Measurements from ENCODE around the gene LATS1. TPM values are rescaled to one million over a fixed set of nuclear protein-coding genes. Genes with fewer than 3 reads are reported as not detected.

The LATS1 gene
- total and polyA plus RNA-seq, 2 of the 8 experiments (the other 6 are each of a cell fraction or from before 2014, with no cell fraction given), result 8.9 to 21.7 TPM

DNA sequence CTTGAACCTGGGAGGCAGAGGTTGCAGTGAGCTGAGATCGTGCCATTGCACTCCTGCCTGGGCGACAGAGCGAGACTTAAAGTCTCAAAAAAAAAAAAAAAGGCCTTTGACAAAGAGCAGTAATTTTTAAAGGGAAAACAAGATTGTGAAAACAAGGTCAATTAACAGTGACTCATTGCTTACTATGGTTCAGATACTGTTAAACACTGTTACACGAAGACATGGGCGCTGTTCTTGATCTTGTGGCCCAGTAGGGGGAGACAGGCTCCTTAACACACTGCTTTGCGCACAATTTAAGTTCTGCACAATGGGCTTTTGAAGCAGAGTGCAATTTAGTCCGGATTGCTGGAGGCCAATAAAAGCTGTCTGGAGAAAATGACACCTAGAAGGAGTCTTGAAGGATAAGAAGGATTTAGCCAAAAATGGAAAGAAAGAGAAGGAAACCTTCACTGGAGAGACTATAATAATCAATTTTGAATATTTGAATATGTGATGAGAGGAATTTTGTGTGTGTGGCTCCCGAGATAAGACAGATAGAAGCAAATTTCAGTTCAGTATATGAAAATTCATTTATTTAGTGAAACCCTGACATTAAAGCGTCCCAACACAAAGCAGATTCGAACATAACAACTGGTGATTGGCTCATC is 6.0 kb upstream of the LATS1 start:
- 88% methylated on average over 10 of the region's 10 CpGs; no CpG with 5 or more reads in 1 of the 2 experiments for WGBS, 2 experiments (ENCODE audit: extremely low coverage in 1 of 2, insufficient coverage in 1 of 2, insufficient read length in 1 of 2, insufficient replicate concordance in 2 of 2, low coverage in 1 of 2, low lambda C conversion rate in 2 of 2, missing lambda C conversion rate in 1 of 2)
- no peak overlapping the region for H4K91ac ChIP-seq (replicated peaks; ENCODE audit: insufficient read length, low read length)
- peak; percentile 58 for FAIRE-seq

More for the DNA sequence above, 6.0 kb upstream of the LATS1 start:
- peaks cover 5 to 25% (median 18%) of the 10 kb centered on the region in 4 experiments for H3K36me3 ChIP-seq (ENCODE audit: control insufficient read depth in 2 of 4, insufficient read depth in 4 of 4, low read length in 3 of 4)
- H2AK5ac ChIP-seq (ENCODE audit: low read depth, low read length), result no peak overlapping the region
- no peak overlapping the region for H3K56ac ChIP-seq (replicated peaks; ENCODE audit: insufficient read length, low read depth, low read length)
- H3K9ac ChIP-seq (replicated peaks in 1 of 4; ENCODE audit: extremely low read depth in 1 of 4, low read depth in 3 of 4, low read length in 3 of 4), result no peak overlapping the region
- no peaks in the 10 kb centered on the region for H3K79me1 ChIP-seq (ENCODE audit: low read depth, low read length)
- H2BK15ac ChIP-seq (ENCODE audit: low read length), result no peak overlapping the region
- no peaks in the 10 kb centered on the region for H4K20me1 ChIP-seq (replicated peaks in 1 of 2; ENCODE audit: control insufficient read depth in 1 of 2, insufficient read depth in 2 of 2, low read length in 2 of 2)
- no peak overlapping the region for H2BK20ac ChIP-seq (ENCODE audit: low read length)
- no peak overlapping the region for H3K27ac ChIP-seq (ENCODE audit: low read depth, low read length)
- no peak overlapping the region for H2BK12ac ChIP-seq (ENCODE audit: low read depth, low read length)
- no peak for DNase-seq (ENCODE audit: low read depth in 1 of 2, low spot score in 2 of 2)
- no peak overlapping the region for H4K8ac ChIP-seq (ENCODE audit: extremely low read depth, insufficient read depth, low read length)
- H3K4ac ChIP-seq (replicated peaks; ENCODE audit: insufficient read length, low read depth, low read length), result no peak overlapping the region
- H3K4me2 ChIP-seq (ENCODE audit: insufficient read depth in 1 of 2, low read depth in 2 of 2, low read length in 2 of 2), result no peak overlapping the region
- TF ChIP-seq BACH1 (IDR thresholded peaks at IDR 0.05; ENCODE audit: low read length) (no peak), RAD21 (IDR thresholded peaks at IDR 0.05 in 1 of 2, conservative IDR thresholded peaks at IDR 0.05 in 1 of 2; ENCODE audit: low read depth in 2 of 2, low read length in 2 of 2) (peak; percentile 46 to 57), SIX5 (IDR thresholded peaks at IDR 0.05; ENCODE audit: low read depth, low read length) (no peak)
- TF ChIP-seq, protein P1, sequence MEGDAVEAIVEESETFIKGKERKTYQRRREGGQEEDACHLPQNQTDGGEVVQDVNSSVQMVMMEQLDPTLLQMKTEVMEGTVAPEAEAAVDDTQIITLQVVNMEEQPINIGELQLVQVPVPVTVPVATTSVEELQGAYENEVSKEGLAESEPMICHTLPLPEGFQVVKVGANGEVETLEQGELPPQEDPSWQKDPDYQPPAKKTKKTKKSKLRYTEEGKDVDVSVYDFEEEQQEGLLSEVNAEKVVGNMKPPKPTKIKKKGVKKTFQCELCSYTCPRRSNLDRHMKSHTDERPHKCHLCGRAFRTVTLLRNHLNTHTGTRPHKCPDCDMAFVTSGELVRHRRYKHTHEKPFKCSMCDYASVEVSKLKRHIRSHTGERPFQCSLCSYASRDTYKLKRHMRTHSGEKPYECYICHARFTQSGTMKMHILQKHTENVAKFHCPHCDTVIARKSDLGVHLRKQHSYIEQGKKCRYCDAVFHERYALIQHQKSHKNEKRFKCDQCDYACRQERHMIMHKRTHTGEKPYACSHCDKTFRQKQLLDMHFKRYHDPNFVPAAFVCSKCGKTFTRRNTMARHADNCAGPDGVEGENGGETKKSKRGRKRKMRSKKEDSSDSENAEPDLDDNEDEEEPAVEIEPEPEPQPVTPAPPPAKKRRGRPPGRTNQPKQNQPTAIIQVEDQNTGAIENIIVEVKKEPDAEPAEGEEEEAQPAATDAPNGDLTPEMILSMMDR (IDR thresholded peaks at IDR 0.05; ENCODE audit: control extremely low read depth in 1 of 3, insufficient read depth in 1 of 3, low read depth in 1 of 3, low read length in 3 of 3), result peak; percentile 50 to 75 (median 55)
- no peak overlapping the region for H4K5ac ChIP-seq (ENCODE audit: insufficient read length, low read depth, low read length)
- H3K14ac ChIP-seq (ENCODE audit: insufficient read length), result no peak overlapping the region
- no peak overlapping the region for H2AFZ ChIP-seq (ENCODE audit: low read length)
- no peak overlapping the region for H3K18ac ChIP-seq (ENCODE audit: extremely low read depth, low read length)
- H3K27me3 ChIP-seq (replicated peaks in 1 of 4; ENCODE audit: control insufficient read depth in 3 of 4, extremely low read depth in 1 of 4, insufficient read depth in 3 of 4, low read length in 3 of 4), result no peaks in the 10 kb centered on the region
- no peak overlapping the region for H3K23ac ChIP-seq (ENCODE audit: insufficient read length)
- POLR2A ChIA-PET (ENCODE audit: partially characterized antibody), result interaction anchor here (0.7 kb wide), 1 partner anchor 700 kb away, joined by 4 read pairs; no protein-coding TSS in a partner anchor
- H2BK5ac ChIP-seq (ENCODE audit: low read depth, low read length), result no peak overlapping the region
- no peaks in the 10 kb centered on the region for H3K4me1 ChIP-seq (replicated peaks in 1 of 4; ENCODE audit: control insufficient read depth in 3 of 4, insufficient read depth in 4 of 4, low read length in 3 of 4)
- H3K4me3 ChIP-seq (ENCODE audit: extremely low read depth in 1 of 4, insufficient read depth in 2 of 4, low read depth in 3 of 4, low read length in 4 of 4), result no peak overlapping the region
- H3K23me2 ChIP-seq (ENCODE audit: low read depth, low read length), result no peaks in the 10 kb centered on the region
- no peak overlapping the region for H2BK120ac ChIP-seq (replicated peaks; ENCODE audit: low read depth, low read length)
- no peaks in the 10 kb centered on the region for H3K9me3 ChIP-seq (ENCODE audit: insufficient read depth in 2 of 2, low read depth in 1 of 2, low read length in 1 of 2)
- CTCF ChIA-PET (ENCODE audit: partially characterized antibody), result interaction anchor here (0.5 to 2.4 kb wide), 17 partner anchors 9 to 1250 kb away, joined by 3 to 11 read pairs (median 3); partner anchors contain the start of gene NUP43
- no peaks in the 10 kb centered on the region for H3K79me2 ChIP-seq (ENCODE audit: control insufficient read depth in 1 of 2, insufficient read depth in 2 of 2, low read length in 2 of 2)

Data from H1 (cell line).